K562 (cell line): Measurements from ENCODE around the gene TACC3. TPM values are rescaled to one million over a fixed set of nuclear protein-coding genes. Genes with fewer than 3 reads are reported as not detected.
A peak's percentile ranks its signal among the peaks of the same experiment; 100 is the strongest.

Source experiments
- PCBP2 ChIP-seq: fragments of 200-400 bp; formaldehyde crosslinking; IDR thresholded peaks from 2 replicates; pipeline ENCODE4 v1.6.1; 2018; ENCODE audit warnings: low read length, low read depth, mild to moderate bottlenecking, moderate library complexity; ENCODE audit not compliant: poor library complexity, severe bottlenecking
- PTTG1 ChIP-seq: fragments of 450-650 bp; IDR thresholded peaks from 2 replicates; pipeline ENCODE4 v1.6.1; 2016; ENCODE audit warnings: low read depth, mild to moderate bottlenecking, missing genetic modification characterization, missing compliant biosample characterization
- SMARCB1 ChIP-seq: IDR thresholded peaks from 2 replicates; pipeline ENCODE4 v1.6.1; 2011; ENCODE audit warnings: improper control_type of control experiment, low read depth; ENCODE audit not compliant: insufficient read length
- ZC3H4 ChIP-seq: sonication (generic); formaldehyde crosslinking; IDR thresholded peaks from 2 replicates; pipeline ENCODE4 v1.9.0; 2021; ENCODE audit warnings: missing genetic modification reagents, borderline replicate concordance
- ZNF124 ChIP-seq: sonication (generic); formaldehyde crosslinking; IDR thresholded peaks from 2 replicates; pipeline ENCODE4 v1.8.1; 2022; ENCODE audit warnings: missing genetic modification reagents
- ZNF253 ChIP-seq: fragments of 250-450 bp; sonication (Bioruptor Pico); conservative IDR thresholded peaks from 2 replicates; pipeline ENCODE4 v1.6.1; 2021; ENCODE audit warnings: mild to moderate bottlenecking
- polyA plus RNA-seq, 8 experiments: library from polyadenylated mRNA; depleted of rRNA in 4 of 8; stranded (reverse) in 5 of 8; unstranded in 3 of 8; fragments of >200 nt; fragmentation: Nextera tagmentation in 2 of 8; fragmentation: Illumina TruSeq in 1 of 8; extraction: Ambion mirVana in 2 of 8; extraction: Trizol in 1 of 8; gene quantifications; 2 replicates each; pipeline versions ENCODE4 v1.2.1 to v1.2.3, GENCODE V29; 2011 to 2014; ENCODE audit warnings: inconsistent platforms in 1 of 8, missing spikeins in 1 of 8
- total RNA-seq, 7 experiments: library from RNA; depleted of rRNA in 6 of 7; stranded (reverse); fragments of >200 nt in 6 of 7; fragmentation: Illumina TruSeq in 2 of 7; extraction: Trizol in 2 of 7; gene quantifications; 2 replicates each; pipeline versions ENCODE4 v1.2.1 to v1.2.3, GENCODE V29; 2011 to 2021; ENCODE audit warnings: low replicate concordance in 1 of 7
- TF ChIP-seq, protein P1 (sequence below): sonication (generic); formaldehyde crosslinking; IDR thresholded peaks from 2 replicates; pipeline ENCODE4 v1.8.0; 2022; ENCODE audit warnings: mild to moderate bottlenecking, missing genetic modification reagents
- TF ChIP-seq, protein P2 (sequence below): sonication (generic); formaldehyde crosslinking; IDR thresholded peaks from 2 replicates; pipeline ENCODE4 v1.5.0; 2020; ENCODE audit warnings: missing genetic modification reagents
- TF ChIP-seq, protein P3 (sequence below): sonication (generic); formaldehyde crosslinking; IDR thresholded peaks from 2 replicates; pipeline ENCODE4 v1.8.0; 2022; ENCODE audit warnings: missing genetic modification reagents, mild to moderate bottlenecking, borderline replicate concordance
- TF ChIP-seq, protein P4 (sequence below): IDR thresholded peaks from 2 replicates; pipeline ENCODE4 v1.6.1; 2014; ENCODE audit warnings: antibody characterized with exemption
- TF ChIP-seq, protein P5 (sequence below): fragments of 450-650 bp; formaldehyde crosslinking; IDR thresholded peaks from 2 replicates; pipeline ENCODE4 v1.4.0; 2020; ENCODE audit warnings: mild to moderate bottlenecking, mixed read lengths
- TF ChIP-seq, protein P6 (sequence below): fragments of 250-450 bp; sonication (Bioruptor Pico); IDR thresholded peaks from 2 replicates; pipeline ENCODE4 v1.4.0; 2020

Gene TACC3
- total and polyA plus RNA-seq, 9 of the 15 experiments (the other 6 are each of a cell fraction or from before 2014, with no cell fraction given) = 1.9 to 122 (median 55.6) TPM

DNA sequence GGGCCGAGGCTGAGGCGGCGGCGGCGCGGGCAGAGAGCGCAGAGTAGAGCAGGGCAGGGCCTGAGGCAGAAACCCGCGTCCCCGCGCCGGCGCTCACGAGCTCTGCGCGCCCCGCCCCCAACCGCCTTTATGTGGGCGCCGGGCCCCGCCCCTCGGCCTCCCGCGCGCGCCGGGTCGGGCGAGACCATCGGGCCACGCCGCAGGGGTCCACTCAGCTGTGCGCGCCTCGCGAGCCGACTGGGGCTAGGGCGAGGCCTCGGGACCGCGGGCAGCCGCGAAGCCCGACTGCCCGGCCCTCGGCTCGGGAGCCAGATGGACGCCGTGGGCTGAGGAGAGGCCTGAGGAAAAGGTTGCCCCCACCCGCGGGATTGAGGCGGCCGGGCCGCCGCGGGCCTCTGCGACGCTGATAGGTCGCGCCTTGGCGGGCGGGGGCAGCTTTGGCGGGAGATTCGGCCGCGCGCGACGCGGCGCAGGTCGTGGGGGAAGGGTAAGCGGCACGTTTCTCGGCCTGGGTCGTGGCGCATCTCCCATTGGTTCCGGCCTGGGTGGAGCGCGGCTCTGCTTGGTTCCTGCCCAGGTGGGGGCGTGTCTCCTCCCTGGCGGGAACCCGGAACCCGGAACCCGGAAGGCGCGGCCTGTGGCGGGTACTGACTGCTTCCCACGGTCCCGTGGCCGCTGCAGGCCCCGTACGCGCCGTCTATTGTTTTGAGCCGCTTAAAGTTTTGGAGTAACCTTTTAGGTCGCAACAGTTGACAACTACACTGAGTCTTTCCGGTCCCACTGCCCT lies 8.9 kb upstream of the TACC3 start, which contains the start of gene SLBP (continued):
- TF ChIP-seq, protein P1, sequence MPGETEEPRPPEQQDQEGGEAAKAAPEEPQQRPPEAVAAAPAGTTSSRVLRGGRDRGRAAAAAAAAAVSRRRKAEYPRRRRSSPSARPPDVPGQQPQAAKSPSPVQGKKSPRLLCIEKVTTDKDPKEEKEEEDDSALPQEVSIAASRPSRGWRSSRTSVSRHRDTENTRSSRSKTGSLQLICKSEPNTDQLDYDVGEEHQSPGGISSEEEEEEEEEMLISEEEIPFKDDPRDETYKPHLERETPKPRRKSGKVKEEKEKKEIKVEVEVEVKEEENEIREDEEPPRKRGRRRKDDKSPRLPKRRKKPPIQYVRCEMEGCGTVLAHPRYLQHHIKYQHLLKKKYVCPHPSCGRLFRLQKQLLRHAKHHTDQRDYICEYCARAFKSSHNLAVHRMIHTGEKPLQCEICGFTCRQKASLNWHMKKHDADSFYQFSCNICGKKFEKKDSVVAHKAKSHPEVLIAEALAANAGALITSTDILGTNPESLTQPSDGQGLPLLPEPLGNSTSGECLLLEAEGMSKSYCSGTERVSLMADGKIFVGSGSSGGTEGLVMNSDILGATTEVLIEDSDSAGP (CRISPR knock-in tag) = peak; percentile 62; the same call in 1 of the 2 replicates
- TF ChIP-seq SMARCB1 (no peak), ZNF253 (CRISPR knock-in tag) (no peak), PTTG1 (tag) (no peak), ZNF124 (no peak), ZC3H4 (CRISPR knock-in tag) (no peak), PCBP2 (no peak)
- TF ChIP-seq, protein P2, sequence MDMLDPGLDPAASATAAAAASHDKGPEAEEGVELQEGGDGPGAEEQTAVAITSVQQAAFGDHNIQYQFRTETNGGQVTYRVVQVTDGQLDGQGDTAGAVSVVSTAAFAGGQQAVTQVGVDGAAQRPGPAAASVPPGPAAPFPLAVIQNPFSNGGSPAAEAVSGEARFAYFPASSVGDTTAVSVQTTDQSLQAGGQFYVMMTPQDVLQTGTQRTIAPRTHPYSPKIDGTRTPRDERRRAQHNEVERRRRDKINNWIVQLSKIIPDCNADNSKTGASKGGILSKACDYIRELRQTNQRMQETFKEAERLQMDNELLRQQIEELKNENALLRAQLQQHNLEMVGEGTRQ (CRISPR knock-in tag) = no peak
- TF ChIP-seq, protein P3, sequence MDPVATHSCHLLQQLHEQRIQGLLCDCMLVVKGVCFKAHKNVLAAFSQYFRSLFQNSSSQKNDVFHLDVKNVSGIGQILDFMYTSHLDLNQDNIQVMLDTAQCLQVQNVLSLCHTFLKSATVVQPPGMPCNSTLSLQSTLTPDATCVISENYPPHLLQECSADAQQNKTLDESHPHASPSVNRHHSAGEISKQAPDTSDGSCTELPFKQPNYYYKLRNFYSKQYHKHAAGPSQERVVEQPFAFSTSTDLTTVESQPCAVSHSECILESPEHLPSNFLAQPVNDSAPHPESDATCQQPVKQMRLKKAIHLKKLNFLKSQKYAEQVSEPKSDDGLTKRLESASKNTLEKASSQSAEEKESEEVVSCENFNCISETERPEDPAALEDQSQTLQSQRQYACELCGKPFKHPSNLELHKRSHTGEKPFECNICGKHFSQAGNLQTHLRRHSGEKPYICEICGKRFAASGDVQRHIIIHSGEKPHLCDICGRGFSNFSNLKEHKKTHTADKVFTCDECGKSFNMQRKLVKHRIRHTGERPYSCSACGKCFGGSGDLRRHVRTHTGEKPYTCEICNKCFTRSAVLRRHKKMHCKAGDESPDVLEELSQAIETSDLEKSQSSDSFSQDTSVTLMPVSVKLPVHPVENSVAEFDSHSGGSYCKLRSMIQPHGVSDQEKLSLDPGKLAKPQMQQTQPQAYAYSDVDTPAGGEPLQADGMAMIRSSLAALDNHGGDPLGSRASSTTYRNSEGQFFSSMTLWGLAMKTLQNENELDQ (CRISPR knock-in tag) = no peak
- TF ChIP-seq, protein P4, sequence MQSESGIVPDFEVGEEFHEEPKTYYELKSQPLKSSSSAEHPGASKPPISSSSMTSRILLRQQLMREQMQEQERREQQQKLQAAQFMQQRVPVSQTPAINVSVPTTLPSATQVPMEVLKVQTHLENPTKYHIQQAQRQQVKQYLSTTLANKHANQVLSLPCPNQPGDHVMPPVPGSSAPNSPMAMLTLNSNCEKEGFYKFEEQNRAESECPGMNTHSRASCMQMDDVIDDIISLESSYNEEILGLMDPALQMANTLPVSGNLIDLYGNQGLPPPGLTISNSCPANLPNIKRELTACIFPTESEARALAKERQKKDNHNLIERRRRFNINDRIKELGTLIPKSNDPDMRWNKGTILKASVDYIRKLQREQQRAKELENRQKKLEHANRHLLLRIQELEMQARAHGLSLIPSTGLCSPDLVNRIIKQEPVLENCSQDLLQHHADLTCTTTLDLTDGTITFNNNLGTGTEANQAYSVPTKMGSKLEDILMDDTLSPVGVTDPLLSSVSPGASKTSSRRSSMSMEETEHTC = 0 out of 2 replicates have a peak, but pooled peaks have one; percentile 16
- TF ChIP-seq, protein P5, sequence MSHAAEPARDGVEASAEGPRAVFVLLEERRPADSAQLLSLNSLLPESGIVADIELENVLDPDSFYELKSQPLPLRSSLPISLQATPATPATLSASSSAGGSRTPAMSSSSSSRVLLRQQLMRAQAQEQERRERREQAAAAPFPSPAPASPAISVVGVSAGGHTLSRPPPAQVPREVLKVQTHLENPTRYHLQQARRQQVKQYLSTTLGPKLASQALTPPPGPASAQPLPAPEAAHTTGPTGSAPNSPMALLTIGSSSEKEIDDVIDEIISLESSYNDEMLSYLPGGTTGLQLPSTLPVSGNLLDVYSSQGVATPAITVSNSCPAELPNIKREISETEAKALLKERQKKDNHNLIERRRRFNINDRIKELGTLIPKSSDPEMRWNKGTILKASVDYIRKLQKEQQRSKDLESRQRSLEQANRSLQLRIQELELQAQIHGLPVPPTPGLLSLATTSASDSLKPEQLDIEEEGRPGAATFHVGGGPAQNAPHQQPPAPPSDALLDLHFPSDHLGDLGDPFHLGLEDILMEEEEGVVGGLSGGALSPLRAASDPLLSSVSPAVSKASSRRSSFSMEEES (CRISPR knock-in tag) = no peak
- TF ChIP-seq, protein P6, sequence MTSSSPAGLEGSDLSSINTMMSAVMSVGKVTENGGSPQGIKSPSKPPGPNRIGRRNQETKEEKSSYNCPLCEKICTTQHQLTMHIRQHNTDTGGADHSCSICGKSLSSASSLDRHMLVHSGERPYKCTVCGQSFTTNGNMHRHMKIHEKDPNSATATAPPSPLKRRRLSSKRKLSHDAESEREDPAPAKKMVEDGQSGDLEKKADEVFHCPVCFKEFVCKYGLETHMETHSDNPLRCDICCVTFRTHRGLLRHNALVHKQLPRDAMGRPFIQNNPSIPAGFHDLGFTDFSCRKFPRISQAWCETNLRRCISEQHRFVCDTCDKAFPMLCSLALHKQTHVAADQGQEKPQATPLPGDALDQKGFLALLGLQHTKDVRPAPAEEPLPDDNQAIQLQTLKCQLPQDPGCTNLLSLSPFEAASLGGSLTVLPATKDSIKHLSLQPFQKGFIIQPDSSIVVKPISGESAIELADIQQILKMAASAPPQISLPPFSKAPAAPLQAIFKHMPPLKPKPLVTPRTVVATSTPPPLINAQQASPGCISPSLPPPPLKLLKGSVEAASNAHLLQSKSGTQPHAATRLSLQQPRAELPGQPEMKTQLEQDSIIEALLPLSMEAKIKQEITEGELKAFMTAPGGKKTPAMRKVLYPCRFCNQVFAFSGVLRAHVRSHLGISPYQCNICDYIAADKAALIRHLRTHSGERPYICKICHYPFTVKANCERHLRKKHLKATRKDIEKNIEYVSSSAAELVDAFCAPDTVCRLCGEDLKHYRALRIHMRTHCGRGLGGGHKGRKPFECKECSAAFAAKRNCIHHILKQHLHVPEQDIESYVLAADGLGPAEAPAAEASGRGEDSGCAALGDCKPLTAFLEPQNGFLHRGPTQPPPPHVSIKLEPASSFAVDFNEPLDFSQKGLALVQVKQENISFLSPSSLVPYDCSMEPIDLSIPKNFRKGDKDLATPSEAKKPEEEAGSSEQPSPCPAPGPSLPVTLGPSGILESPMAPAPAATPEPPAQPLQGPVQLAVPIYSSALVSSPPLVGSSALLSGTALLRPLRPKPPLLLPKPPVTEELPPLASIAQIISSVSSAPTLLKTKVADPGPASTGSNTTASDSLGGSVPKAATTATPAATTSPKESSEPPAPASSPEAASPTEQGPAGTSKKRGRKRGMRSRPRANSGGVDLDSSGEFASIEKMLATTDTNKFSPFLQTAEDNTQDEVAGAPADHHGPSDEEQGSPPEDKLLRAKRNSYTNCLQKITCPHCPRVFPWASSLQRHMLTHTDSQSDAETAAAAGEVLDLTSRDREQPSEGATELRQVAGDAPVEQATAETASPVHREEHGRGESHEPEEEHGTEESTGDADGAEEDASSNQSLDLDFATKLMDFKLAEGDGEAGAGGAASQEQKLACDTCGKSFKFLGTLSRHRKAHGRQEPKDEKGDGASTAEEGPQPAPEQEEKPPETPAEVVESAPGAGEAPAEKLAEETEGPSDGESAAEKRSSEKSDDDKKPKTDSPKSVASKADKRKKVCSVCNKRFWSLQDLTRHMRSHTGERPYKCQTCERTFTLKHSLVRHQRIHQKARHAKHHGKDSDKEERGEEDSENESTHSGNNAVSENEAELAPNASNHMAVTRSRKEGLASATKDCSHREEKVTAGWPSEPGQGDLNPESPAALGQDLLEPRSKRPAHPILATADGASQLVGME (CRISPR knock-in tag) = no peak
